Measurements from ENCODE around the gene C1QTNF5.

- TF ChIP-seq CTCF (IDR thresholded peaks at IDR 0.05) (no peak), ZFX (IDR thresholded peaks at IDR 0.05; ENCODE audit: borderline replicate concordance) (no peak)
Measured at GRCh38 chr11:119318240-119319135, 22.2 kb downstream of the C1QTNF5 start.
